CD4-positive, alpha-beta T cell treated with Interferon gamma for 1 hour (primary cell): ENCODE results near the gene QSER1.
"Not testable (repeated sequence)": the region's sequence is repeated elsewhere in the genome, so short reads cannot be mapped to it uniquely, and the experiment has no call there.

Experiments
- DNase-seq: peaks from one replicate; pipeline ENCODE4 v3.0.0-alpha.2; 2020

The QSER1 gene

DNA sequence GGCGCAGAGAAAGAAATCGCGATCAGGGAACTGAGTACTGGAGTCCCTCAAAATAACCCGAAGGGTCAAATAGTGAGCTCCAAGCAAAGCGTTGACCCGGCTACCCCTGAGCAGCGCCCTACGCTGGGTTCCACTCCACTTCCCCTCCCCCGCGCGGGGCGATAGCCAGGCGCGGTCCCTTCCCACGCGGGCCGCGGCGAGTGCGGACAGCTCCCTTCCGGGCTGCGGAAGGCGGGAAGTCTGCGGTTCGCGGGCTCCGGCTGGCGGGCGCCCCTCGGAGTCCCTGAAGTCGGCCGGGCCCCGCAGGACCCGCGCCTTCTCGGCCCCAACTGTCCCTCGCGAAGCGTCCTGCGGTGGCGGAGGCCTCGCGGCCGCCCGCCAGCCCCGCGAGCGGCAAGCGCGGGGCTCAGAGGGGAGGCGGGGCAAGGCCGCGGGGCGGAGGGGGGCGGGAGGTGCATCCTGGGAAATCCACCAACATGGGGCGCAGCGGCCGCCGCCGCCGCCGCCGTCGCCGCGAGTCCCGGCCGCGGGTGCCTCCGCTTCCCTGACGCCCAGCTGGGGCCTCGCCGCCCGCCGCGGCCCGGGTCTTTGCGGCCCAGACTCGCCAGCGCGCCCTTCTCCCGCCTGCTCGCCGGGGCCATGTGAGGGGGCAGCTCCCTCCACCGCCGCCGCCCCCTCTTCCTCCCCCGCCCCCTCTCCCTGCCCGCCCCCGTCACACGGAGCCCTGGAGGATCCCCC lies at the start of gene QSER1:
Gene QSER1, plus strand, starts transcription at position 457 of the 738 bp plus-strand sequence. CDS start 315 bp downstream, outside the sequence.
- peak; percentile 58 for DNase-seq

DNA sequence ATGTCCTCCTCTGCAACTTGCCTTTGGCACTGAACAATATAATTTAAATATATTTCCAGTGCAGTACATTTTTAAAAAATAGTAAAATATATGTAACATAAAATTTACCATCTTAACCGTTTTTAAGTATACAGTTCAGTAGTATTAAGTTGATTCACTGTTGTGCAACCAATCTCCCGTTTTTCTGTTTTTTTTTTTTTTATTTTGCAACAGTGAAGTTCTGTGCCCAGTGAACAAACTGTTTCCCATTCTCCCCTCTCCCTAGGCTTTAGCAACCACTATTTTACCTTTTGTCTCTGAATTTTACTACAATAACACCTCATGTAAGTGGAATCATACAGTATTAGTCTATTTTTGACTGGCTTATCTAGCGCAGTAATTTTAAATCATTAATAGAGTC lies 49.1 kb upstream of the QSER1 start:
- DNase-seq: no peak

DNA sequence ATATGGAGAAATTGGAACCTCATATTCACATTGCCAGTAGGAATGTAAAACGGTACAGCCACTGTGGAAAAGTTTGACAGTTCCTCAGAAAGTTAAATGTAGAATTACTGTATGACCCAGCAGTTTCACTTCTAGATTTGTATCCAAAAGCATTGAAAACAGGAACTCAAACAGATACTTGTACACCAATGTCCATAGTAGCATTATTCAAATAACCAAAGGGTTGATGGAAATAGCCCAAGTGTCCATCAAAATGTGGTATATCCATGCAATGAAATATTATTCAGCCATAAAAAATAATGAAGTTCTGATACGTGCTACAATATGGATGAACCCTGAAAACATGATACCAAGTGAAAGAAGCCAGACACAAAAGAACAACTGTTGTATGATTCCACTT lies 45.1 kb upstream of the QSER1 start:
- no peak for DNase-seq

DNA sequence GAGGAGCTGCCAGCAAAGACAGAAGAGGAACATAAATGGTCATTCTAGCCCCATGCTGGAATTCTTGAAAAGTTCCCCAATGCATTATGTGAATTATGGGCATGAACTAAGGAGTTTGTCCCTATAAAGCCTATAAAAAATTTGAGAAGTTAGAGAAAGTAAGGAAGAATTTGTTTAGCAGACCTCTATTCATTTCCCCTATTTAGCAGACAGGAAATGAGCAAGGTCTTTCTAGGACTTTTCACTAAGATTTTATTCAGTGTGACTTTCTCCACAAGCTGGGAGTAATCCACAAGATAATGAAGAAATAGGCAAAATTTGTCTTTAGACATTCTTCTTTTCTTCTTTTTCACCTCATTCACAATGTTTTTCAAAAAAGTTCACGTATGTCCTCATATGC lies 42.9 kb upstream of the QSER1 start:
- no peak for DNase-seq

DNA sequence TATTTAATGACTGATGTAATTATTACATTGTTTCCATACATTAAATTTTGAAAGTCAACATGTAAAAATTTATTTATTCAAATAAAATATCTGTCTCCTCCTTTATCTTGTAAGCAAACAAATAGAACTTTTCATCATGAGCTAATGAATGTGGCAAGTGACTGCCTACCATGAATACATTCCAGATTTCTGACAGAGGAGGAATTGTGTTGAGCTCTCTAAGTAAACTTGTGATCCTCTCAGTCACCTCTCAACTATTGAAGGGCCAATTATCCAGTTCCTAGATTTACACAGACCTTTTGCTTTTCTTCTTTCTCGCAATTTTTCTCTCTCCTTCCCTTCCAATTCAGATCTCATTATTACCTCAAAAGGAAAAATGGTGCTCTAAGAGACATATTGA lies 41.4 kb upstream of the QSER1 start:
- DNase-seq: no peak

DNA sequence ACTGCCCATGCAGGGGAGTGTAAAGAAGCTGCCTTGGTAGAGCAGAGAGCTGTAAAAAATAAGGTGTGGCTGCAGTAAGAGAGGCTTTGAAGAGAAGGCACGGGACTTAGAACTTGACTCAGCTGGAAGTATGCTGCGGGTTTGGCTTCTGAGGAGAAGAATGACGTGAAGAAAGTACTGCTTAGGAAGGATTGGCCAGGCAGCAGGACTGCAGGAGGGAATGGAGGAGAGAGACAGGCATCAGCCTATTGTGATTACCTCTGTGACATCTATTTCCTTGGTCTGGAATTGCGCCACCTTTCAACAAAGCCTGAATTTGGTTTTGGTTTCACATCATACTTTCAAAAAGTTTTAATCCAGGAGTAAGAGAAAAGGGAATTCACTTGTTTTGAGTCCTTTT lies 40.4 kb upstream of the QSER1 start:
- DNase-seq: no peak

DNA sequence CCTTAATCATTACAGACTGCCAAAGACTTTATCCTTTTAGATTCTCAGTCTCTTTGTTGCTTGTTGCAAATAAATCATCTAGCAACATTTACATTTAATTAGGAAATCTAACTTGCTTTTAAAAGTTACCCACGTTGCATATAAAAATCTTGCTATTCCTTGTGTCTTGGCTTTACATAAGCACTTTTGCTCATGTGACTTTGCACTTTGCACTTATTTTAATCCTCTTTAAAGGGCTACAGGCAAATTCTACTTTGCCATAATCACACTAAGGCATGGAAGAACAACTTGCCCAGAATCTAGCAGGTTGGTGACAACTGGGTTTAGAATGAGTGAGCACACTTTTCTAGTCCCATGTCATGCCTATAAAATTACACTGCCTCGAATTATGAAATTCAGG lies 37.0 kb upstream of the QSER1 start:
- no peak for DNase-seq

DNA sequence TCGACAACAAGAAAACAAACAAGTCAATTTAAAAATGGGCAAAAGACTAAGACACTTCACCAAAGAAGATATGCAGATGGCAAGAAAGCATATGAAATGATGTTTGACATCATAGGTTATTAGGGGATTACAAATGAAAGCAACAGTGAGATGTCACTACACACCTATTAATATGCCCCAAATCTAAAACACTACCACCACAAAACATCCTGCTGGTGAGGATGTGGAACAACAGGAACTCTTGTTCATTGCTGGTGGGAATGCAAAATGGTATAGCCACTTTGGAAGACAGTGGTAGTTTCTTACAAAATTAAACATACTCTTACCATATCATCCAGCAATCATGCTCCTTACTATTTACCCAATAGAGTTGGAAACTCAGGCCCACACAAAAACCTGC lies 33.9 kb upstream of the QSER1 start:
- no peak for DNase-seq

DNA sequence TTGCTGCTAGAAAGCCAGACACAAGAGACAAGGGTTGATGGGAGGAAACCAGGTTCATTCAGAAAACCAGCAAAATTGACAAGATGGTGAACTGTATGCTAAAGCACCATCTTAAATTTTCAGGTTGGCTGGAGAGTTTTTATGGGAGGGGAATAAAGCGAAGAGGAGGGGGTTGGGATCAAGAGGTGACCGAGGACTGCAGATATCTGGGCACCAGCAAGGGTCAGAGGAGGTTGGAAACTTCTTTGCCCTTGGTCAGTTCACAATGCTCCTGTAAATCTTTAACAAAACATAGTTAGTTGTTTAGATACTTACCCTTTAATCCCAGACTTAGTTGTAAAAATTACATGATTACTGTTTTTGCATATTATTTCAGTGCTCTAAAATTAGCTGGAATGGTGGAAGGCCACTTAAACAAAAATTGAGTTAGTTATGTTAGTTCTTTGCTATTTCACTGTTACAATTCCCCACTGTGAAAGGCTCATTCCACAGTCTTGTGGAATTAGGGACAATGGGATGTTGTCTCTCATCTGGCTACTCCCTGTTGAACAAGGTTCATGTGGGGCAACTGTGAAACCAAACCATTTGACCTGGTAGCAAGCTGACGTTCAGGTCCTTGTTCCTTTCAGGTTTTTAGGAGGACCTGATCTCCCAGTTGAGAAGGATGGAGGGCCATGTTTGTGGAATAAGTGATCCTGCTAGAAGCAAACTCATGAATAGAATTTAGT lies 30.6 kb upstream of the QSER1 start:
- DNase-seq: no peak

DNA sequence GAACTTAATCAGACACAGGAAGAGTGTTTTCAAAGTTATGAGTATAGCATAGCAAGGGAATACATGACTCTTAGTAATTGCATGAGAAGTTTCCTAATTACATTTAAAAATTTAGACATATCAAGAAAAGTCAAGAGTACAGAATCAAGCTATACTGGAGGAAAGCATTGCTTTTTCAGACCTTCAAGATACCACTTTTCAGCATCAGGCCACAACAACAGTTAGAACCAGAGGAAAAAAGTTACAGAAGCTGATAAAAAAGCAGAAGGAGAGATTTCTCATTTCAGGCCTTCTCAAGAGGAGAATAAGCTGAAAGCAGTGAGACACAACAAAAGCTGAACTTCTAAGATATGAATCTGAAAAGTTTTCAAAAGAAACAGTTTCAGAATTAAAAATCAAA lies 28.1 kb upstream of the QSER1 start:
- DNase-seq: no peak

DNA sequence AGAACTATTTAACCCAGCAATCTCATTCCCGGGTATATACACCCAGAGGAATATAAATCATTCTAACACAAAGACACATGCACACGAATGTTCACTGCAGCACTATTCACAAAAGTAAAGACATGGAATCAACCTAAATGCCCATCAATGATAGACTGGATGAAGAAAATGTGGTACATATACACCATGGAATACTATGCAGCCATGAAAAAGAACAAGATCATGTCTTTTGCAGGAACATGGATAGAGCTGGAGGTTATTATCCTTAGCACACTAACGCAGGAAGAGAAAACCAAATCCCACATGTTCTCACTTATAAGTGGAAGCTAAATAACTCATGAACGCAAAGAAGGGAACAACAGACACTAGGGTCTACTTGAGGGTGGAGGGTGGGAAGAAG lies 23.9 kb upstream of the QSER1 start:
- not testable (repeated sequence) for DNase-seq

DNA sequence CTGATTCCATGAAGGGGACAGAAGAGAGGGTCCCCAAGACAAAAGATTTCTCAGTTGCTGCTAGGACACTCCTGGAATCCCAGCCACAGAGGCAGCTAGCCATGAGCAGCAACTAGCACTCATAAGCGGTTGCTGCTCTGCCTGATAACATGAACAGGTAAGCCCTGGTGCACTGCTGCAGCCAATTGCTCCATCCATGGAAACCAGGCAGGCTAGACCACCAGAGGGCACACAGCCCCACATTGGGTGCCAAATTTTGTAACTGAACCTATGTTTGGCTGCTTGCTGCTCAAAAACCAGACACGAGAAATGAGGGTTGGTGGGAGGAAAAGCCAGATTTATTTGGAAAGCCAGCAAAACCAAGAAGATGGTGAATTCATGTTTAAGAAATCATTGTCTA lies 21.9 kb upstream of the QSER1 start:
- peak; percentile 8 for DNase-seq

DNA sequence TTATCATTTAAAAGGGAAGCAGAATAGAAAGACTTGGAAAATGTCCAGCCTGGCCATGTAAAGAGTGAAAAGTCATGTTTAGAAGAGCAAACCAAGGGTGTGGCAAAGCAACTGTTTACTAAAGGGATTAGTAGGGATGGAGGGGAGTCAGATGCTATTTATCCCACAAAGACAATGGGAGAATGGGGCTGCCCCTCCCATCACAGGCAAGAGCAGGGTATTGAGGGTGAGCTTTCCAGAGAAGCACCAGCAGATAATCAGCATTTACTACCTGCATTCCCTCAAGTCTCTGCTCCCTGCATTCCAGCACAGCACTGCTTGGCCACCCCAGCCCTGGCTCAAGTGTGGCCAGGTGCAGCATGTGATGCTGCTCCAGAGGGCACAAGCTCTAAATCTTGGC lies 18.5 kb upstream of the QSER1 start:
- no peak for DNase-seq

DNA sequence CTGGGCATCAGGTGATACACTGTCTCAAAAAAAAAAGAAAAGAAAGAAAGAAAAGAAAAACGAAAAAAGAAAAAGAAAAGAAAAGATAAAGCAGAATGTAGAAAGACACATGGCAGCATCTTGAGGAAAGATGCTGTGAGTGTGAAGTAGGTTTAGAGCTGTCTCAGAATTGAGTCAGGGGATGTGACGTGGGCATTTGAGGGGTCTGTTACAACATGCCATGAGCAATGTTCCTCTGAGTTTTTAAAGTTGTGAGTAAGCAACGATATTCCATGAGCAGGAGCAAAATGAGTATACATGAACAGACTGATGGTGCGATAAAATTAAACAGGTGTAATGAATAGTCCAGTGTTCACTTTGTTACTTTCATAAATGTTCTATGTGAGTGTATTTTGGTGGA lies 11.3 kb upstream of the QSER1 start:
- DNase-seq: no peak

DNA sequence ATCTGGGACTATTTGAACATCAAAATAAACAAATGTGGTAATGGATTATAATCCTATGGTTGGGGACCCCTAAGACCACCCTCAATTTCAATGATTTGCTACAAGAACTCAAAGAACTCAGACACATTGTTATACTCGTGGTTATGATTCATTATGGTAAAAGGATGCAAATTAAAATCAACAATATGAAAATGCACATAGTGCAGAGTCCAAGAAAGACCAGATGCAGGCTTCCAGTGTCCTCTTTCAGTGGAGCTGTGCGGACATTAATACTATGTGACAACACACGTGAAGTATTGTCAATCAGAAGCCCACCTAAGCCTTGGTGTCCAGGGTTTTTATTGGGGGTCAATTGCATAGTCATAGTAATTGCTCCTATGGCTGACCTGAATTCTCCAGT lies 9.2 kb upstream of the QSER1 start:
- DNase-seq: no peak

DNA sequence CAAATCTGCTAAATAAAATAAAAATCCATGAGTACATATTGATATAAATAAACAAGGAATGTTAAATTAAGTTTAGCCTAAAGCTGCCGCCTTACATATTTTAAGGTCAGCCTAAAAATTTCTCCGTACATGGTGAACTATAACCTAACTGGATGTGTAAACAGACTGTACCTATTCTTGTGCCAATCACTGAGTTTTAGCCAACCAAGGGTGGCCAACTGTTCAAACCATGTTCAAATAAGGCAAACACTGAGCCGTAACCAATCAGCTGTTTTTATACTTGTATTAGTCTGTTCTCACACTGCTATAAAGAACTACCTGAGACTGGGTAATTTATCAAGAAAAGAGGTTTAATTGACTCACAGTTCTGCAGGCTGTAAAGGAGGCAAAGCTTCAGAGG lies 8.6 kb upstream of the QSER1 start:
- no peak for DNase-seq

DNA sequence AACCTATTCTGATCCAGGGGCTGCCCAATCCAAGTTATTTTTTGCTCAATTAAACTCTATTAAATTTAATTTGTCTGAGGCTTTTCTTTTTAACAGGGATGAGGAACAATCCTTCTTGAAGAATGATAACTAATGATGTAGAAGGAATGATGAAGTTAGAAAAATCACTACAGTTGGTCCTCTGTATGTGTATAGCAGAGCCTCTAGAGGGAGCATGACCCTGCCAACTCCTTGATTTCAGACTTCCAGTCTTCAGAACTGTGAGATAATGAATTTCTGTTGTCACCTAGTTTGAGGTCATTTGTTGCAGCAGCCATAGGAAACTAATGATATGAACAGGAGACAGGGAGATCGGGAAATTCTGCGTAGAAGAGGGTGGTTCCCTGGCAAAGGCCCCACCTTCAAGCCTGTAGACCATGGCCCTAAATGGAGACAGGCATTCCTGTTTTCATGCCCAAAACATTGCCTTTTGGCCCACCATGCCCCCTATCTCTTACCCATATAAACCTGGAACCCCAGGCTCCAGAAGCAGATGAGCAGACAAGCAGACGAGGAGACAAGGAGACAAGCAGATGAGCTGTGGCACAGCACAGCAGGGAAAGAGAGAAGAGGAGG lies 7.7 kb upstream of the QSER1 start:
- DNase-seq: no peak

DNA sequence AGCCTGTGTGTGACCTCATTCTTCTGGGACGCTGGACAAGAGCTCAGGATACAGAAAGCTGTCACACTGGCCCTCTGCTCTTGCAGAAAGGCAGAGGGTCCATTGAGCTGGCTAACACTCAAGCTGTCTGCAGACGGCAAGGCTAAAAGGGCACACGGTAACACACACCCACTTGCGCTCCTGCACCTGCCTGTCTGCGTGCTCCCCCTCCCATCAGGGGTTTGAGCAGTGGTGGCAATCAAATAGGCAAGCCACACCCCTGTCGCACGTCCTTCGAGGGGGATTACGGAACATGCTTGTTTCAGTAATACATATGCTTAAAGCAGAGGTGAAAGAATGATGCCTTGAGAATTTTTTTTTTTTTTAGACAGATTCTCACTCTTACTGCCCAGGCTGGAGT lies 7.1 kb upstream of the QSER1 start:
- DNase-seq: no peak

DNA sequence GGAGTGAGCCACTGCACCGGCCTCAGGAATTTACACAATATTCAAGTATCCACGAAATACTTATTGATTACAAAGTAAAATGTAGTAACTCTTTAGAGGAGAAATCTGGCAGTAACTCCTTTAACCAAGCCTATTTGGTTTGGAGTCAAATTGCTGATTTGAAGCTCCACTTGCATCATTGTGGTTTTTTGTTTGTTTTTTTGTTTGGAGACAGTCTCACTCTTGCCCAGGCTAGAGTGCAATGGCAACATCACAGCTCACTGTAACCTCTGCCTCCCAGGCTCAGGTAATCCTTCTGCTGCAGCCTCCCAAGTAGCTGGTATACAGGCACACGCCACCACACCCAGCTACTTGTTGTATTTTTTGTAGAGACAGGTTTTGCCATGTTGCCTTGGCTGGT lies 6.4 kb upstream of the QSER1 start:
- DNase-seq: no peak

DNA sequence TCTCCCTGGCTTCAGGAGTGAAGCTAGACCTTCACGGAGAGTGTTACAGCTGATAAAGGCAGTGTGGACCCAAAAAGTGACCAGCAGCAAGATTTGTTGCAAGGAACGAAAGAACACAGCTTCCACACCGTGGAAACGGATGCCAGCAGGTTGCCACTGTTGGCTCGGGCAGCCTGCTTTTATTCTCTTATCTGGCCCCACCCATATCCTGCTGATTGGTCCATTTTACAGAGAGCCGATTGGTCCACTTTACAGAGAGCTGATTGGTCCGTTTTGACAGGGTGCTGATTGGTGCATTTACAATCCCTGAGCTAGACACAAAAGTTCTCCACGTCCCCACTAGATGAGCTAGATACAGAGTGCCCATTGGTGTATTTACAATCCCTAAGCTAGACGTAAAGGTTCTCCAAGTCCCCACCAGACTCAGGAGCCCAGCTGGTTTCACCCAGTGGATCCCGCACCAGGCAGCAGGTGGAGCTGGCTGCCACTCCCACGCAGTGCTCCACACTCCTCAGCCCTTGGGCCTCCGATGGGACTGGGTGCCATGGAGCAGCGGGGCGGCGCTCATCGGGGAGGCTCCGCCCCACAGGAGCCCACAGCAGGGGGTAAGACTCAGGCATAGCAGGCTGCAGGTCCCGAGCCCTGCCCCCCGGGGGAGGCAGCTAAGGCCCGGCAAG lies 4.8 kb upstream of the QSER1 start:
- DNase-seq: not testable (repeated sequence)

DNA sequence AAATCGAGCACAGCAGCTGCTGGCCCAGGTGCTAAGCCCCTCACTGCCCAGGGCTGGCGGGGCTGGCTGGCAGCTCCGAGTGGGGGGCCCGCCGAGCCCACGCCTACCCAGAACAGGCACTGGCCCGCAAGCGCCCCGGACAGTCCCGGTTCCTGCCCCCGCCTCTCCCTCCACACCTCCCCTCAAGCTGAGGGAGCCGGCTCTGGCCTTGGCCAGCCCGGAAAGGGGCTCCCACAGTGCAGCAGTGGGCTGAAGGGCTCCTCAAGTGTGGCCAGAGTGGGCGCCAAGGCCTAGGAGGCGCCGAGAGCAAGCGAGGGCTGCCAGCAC lies 4.3 kb upstream of the QSER1 start:
- not testable (repeated sequence) for DNase-seq

DNA sequence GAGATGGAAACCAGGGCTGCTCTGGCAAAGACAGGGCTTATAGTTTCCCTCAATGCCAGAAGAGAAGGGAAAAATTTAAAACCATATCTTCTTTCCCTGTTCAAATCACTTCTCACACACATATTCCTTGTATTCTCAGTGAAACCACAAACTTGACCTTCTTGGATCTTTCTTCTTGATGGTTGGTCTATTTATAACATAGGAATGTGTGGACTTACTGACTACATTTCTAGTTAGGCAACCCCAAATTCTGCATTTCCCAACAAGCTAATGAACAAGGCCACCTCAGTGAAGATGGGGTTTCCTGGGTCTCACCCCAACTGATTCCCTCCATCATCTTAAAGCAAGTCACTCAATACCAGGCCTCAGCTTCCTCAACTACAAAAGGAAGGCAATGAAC lies 3.8 kb upstream of the QSER1 start:
- no peak for DNase-seq

DNA sequence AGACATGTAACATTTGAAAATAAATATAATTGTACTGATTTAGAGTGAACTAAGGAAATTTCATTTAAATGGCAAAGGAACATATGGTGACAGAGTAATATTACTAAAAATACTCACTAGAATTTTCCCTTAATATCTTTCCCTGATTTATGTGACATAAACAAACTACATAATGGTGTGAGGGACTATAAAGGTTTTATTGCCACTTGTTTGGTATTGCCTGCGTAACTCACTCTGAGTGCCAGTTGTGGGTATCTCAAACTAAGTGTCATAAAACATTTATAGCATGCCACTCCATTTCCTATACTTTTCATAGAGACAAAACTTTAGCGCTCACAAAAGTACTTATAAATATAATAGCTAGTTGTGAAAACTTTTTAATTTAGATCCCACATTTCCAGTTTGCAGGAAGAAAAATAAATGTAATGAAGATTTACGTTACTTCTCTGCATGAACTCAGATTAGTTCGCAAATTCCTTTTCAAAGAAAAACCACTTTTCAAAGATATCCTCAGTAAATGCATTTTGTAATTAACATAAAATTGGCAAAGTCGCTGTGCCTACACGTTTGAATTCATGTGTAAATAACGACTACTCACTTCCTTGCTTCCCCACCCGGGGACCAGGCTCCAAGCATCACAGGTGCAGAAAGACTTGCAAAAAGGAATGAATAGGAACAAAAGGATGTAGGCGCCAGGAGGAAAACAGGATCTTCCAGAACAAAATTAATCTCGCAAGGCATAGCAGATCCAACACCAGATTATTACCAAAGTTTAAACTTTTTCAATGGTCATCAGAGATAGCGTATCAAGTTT lies 1.6 kb upstream of the QSER1 start:
- DNase-seq: no peak
